Left lung (tissue), 10 donors: Measurements from ENCODE around the gene CEP89. TPM values are rescaled to one million over a fixed set of nuclear protein-coding genes. Genes with fewer than 3 reads are reported as not detected.

ENCODE experiments used
- ATAC-seq: fragments of 200-7000 bp; cut with Tn5 transposase; one replicate; pipeline ENCODE4 v1.9.1; 2020; ENCODE audit warnings: moderate library complexity
- DNase-seq, 4 donors: peaks; one replicate each; pipeline ENCODE4 v3.0.0-alpha.2; 2013 to 2020
- H3K27ac ChIP-seq, 2 donors: fragments of 200-600 bp; sonication (generic) in 1 of 2; one replicate each; pipeline versions ENCODE4 v1.5.0 to v1.8.0; 2020 to 2021
- H3K27me3 ChIP-seq, 2 donors: fragments of 200-600 bp; sonication (generic) in 1 of 2; one replicate each; pipeline versions ENCODE4 v1.5.0 to v1.8.0; 2020 to 2021
- H3K36me3 ChIP-seq, 2 donors: fragments of 200-600 bp; sonication (generic) in 1 of 2; one replicate each; pipeline versions ENCODE4 v1.5.0 to v1.8.0; 2020 to 2021
- H3K4me1 ChIP-seq, 2 donors: fragments of 200-600 bp; one replicate each; pipeline ENCODE4 v1.8.0; 2021
- H3K4me3 ChIP-seq, 2 donors: fragments of 200-600 bp; sonication (generic) in 1 of 2; one replicate each; pipeline versions ENCODE4 v1.5.0 to v1.8.0; 2020 to 2021; ENCODE audit warnings: mild to moderate bottlenecking in 1 of 2
- H3K9me3 ChIP-seq, 2 donors: fragments of 200-600 bp; sonication (generic) in 1 of 2; one replicate each; pipeline versions ENCODE4 v1.5.0 to v1.8.0; 2020 to 2021
- intact Hi-C, 2 donors: fragments of 100-400 bp; cut with DNase I; formaldehyde crosslinking; loops; one replicate each; pipeline versions ENCODE4 v1.11.2 to v1.14.2; 2022
- polyA plus RNA-seq, 6 donors: library from polyadenylated mRNA; unstranded; fragments of 120-200 nt; gene quantifications; one replicate each; pipeline ENCODE4 v1.2.1, GENCODE V29; 2013; ENCODE audit not compliant: insufficient read length in 6 of 6
- total RNA-seq, 2 donors: library from RNA; stranded (reverse); fragmentation: NEBNext Ultra II Directional; extraction: Animal tissue kit (Norgen Biotek cat#: 25700); gene quantifications; one replicate each; pipeline ENCODE4 v1.2.1, GENCODE V29; 2021
- TF ChIP-seq, protein P1 (sequence below), 2 donors: fragments of 200-600 bp; sonication (generic) in 1 of 2; IDR thresholded peaks; one replicate each; pipeline versions ENCODE4 v1.5.0 to v1.8.0; 2021; ENCODE audit warnings: antibody characterized with exemption in 2 of 2
- donor health status: DM: no; HTN: yes; CAD: no.
- donor health status: DM: no; HTN: no; CAD: no.

The CEP89 gene
- total and polyA plus RNA-seq, 8 donors = 19.1 to 37.9 (median 32.3) TPM

DNA sequence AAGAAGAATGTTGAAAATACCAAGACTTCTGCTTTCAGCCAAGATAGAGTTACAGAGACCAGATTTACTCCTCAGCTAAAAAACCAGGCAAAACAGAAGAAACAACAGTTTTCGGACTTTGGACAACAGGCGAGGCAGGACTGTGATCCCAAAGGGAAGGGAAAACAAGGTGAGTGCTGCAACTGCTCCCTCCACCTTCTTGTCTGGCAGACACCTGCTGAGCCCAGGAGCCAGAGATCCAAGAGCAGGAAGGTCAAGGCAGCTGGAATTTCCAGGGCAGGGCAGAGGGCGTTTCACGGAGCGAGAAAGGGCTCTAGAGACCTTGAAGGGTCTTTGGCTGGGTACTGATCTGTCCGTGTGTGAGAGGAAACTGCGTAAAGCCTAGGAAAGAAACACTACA, 69.3 kb downstream of the CEP89 start:
- DNase-seq = no peak

DNA sequence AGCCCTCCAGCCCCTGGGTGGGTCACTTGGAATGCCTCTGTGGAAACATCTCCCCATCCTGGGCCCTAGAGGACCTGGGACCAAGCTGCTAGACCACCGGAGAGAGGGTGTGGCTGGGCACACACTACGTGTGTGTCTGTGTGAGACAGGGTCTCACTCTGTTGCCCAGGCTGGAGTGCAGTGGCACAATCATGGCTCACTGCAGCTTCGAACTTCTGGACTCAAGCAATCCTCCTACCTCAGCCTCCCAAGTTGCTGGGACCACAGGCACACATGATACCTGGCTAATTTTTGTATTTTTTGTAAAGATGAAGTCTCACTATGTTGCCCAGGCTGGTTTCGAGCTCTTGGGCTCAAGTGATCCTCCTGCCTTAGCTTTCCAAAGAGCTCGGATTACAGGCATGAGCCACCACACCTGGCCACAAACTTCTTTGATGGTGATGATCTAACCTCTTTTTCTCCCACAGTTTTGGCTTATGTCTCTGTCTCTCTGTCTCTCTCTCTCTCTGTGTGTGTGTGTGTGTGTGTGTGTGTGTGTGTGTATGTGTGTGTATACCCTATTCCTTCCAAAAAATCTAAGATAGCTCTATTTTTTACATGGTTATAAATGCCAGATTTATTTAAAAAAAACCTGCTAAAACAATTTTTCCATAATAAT, 70.1 kb downstream of the CEP89 start:
- Histone ChIP-seq H3K4me3 (no peak overlapping the region), H3K9me3 (peaks cover 0 to 4% of the 10 kb centered on the region in 2 donors), H3K27me3 (no peaks in the 10 kb centered on the region), H3K36me3 (peaks cover 0 to 62% of the 10 kb centered on the region in 2 donors), H3K27ac (no peak overlapping the region), H3K4me1 (no peaks in the 10 kb centered on the region)
- TF ChIP-seq, protein P1, sequence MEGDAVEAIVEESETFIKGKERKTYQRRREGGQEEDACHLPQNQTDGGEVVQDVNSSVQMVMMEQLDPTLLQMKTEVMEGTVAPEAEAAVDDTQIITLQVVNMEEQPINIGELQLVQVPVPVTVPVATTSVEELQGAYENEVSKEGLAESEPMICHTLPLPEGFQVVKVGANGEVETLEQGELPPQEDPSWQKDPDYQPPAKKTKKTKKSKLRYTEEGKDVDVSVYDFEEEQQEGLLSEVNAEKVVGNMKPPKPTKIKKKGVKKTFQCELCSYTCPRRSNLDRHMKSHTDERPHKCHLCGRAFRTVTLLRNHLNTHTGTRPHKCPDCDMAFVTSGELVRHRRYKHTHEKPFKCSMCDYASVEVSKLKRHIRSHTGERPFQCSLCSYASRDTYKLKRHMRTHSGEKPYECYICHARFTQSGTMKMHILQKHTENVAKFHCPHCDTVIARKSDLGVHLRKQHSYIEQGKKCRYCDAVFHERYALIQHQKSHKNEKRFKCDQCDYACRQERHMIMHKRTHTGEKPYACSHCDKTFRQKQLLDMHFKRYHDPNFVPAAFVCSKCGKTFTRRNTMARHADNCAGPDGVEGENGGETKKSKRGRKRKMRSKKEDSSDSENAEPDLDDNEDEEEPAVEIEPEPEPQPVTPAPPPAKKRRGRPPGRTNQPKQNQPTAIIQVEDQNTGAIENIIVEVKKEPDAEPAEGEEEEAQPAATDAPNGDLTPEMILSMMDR (IDR thresholded peaks at IDR 0.05) = no peak
- DNase-seq = no peak
- ATAC-seq = no peak
- intact Hi-C loops = no loop called here

More for the DNA sequence above, 69.3 kb downstream of the CEP89 start:
- Histone ChIP-seq H3K27me3 (no peaks in the 10 kb centered on the region), H3K9me3 (peaks cover 0 to 4% of the 10 kb centered on the region in 2 donors), H3K27ac (no peak overlapping the region), H3K4me3 (no peak overlapping the region), H3K4me1 (no peaks in the 10 kb centered on the region), H3K36me3 (peaks cover 0 to 63% of the 10 kb centered on the region in 2 donors)
- intact Hi-C loops = no loop called here
- no peak for ATAC-seq
- TF ChIP-seq, protein P1 (IDR thresholded peaks at IDR 0.05) = no peak

DNA sequence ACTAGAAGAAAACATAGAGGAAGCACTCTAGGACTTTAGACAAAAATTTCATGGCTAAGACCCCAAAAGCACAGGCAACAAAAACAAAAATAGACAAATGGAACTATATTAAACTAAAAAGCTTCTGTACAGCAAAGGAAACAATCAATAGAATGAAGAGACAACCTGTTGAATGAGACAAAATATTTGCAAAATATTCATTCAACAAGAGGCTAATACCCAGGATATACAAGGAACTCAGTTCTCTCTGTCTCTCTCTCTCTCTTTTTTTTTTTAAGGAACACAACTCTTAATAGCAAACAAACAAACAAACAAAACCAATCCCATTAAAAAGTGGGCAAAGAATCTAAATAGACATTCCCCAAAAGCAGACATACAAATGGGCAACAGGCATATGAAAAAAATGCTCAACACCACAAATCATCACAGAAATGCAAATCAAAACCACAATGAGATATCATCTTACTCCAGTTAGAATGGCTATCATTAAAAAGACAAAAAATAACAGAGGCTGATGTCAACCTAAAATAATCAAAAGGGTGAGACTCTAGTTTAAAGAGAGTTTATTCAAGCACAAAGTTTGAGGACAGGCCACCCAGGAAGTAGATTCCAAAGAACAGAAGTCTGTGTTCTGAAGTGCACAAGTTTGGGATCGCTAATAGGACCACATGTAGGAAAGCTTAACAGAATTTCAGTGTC, 75.1 kb downstream of the CEP89 start:
- Histone ChIP-seq H3K9me3 (peaks cover 0 to 25% of the 10 kb centered on the region in 2 donors), H3K4me1 (no peaks in the 10 kb centered on the region), H3K4me3 (no peak overlapping the region), H3K27ac (no peak overlapping the region), H3K36me3 (peaks cover 0 to 72% of the 10 kb centered on the region in 2 donors), H3K27me3 (no peaks in the 10 kb centered on the region)
- DNase-seq (no peak), ATAC-seq (no peak)
- TF ChIP-seq, protein P1 (IDR thresholded peaks at IDR 0.05) = no peak
- intact Hi-C loops = no loop called here

DNA sequence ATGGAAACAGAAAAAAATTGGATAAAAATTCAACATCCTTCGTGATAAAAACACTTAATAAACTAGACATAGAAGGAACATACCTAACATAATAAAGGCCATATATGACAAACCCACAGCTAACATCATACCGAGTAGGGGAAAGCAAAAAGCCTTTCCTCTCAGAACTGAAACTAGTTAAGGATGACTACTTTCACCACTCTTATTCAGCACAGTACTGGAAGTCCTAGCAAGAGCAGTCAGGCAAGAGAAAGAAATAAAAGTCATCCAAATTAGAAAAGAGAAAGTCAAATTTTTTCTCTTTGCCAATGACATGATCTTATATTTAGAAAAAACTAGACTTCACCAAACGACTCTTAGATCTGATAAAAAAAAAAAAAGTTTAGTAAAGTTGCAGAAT, 76.4 kb downstream of the CEP89 start:
- TF ChIP-seq, protein P1 (IDR thresholded peaks at IDR 0.05) = no peak
- no peak overlapping the region for H3K4me3 ChIP-seq
- ATAC-seq = no peak
- H3K27ac ChIP-seq = no peak overlapping the region
- intact Hi-C loops = no loop called here
- DNase-seq = no peak
- peaks cover 0 to 34% of the 10 kb centered on the region in 2 donors for H3K9me3 ChIP-seq
- peaks cover 0 to 67% of the 10 kb centered on the region in 2 donors for H3K36me3 ChIP-seq
- H3K27me3 ChIP-seq = no peaks in the 10 kb centered on the region
- no peaks in the 10 kb centered on the region for H3K4me1 ChIP-seq

DNA sequence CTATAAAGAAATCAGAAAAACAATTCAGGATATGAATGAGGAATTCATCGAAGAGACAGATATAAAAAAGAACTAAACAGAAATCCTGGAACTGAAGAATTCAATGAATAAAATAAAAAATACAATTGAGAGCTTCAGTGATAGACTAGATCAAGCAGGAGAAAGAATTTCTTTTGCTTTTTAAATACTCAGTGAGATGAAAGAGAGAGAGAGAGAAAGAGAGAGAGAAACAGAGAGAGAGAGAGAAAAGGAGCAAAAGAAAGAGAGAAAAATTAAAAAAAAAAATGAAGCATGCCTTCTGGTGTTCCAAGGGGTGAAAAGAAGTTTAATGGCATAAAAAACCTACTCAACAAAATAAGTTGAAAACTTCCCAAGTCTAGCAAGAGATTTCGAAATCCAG, 80.1 kb downstream of the CEP89 start:
- intact Hi-C loops = no loop called here

More for the DNA sequence above, 80.1 kb downstream of the CEP89 start:
- TF ChIP-seq, protein P1 (IDR thresholded peaks at IDR 0.05) = no peak
- no peak overlapping the region for H3K4me3 ChIP-seq
- H3K9me3 ChIP-seq = peaks cover 0 to 34% of the 10 kb centered on the region in 2 donors
- ATAC-seq (no peak), DNase-seq (no peak)
- H3K27ac ChIP-seq = no peak overlapping the region
- H3K27me3 ChIP-seq = no peaks in the 10 kb centered on the region
- H3K4me1 ChIP-seq = no peaks in the 10 kb centered on the region
- peaks cover 0 to 55% of the 10 kb centered on the region in 2 donors for H3K36me3 ChIP-seq
